GM12874 (cell line): ENCODE data around the gene KAT6B.

ENCODE experiments used
- TF ChIP-seq, protein P1 (sequence below): IDR thresholded peaks from 2 replicates; pipeline ENCODE4 v1.5.1; 2011; ENCODE audit warnings: low read depth, mild to moderate bottlenecking, control low read depth, low read length, moderate library complexity; ENCODE audit not compliant: insufficient read depth

KAT6B gene

GRCh38 chr10:74949843-74950765, 123.7 kb downstream of the KAT6B start:
- TF ChIP-seq, protein P1, sequence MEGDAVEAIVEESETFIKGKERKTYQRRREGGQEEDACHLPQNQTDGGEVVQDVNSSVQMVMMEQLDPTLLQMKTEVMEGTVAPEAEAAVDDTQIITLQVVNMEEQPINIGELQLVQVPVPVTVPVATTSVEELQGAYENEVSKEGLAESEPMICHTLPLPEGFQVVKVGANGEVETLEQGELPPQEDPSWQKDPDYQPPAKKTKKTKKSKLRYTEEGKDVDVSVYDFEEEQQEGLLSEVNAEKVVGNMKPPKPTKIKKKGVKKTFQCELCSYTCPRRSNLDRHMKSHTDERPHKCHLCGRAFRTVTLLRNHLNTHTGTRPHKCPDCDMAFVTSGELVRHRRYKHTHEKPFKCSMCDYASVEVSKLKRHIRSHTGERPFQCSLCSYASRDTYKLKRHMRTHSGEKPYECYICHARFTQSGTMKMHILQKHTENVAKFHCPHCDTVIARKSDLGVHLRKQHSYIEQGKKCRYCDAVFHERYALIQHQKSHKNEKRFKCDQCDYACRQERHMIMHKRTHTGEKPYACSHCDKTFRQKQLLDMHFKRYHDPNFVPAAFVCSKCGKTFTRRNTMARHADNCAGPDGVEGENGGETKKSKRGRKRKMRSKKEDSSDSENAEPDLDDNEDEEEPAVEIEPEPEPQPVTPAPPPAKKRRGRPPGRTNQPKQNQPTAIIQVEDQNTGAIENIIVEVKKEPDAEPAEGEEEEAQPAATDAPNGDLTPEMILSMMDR = no peak

DNA sequence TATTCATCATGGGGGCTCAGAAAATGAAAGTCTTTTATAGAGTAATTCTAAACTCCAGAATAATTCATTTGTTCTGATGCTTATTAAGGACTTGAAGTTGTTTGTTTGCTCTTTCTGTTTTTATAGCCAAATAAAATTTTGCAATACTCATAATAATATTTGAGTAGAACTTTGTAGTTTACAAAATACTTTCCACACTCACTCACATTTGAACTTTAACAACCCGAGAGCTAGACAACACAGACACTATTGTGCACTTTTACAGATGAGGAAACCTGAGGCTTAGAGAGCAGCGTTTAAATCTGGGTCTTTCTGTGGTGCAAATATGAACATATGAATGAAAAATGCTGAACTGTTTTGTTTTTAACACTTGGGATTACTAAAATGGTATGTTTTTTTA, 126.8 kb downstream of the KAT6B start:
- TF ChIP-seq, protein P1 = no peak

- TF ChIP-seq, protein P1 = no peak
These were observed 129.4 kb downstream of the KAT6B start for GRCh38 chr10:74955796-74956195.

- TF ChIP-seq, protein P1 = no peak
These were observed 130.2 kb downstream of the KAT6B start for GRCh38 chr10:74956555-74957111.

DNA sequence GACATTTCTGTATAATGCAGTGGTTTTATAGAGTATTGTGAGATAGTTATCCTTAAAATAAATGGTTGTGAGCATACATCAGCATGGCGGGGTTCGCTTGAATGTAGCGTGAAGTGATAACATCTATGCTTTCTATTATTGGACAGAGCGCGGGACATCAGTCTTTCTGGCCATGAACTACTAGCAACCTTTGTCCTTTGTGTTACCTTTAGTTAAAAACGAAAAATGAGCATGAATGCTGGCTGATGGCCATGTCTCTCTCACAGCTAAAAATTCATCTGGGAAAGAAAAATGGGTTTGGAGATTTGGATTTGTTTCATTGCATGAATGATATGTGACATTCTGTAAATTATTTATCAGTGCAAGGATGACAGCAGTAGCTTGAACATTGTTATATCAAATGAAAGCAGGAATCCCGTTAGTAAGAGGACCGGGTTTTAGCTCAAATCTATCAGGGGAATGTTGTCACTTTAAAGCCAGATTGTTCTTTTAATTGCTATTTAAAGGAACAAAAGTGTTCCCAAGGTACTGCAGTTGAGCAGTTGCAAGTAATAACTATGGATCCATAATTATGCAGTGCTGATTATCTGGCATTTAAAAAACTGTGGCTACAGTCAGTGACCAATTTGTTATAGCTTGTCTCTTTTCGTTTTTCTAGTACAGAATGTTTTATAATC, 131.0 kb downstream of the KAT6B start:
- TF ChIP-seq, protein P1 = no peak

DNA sequence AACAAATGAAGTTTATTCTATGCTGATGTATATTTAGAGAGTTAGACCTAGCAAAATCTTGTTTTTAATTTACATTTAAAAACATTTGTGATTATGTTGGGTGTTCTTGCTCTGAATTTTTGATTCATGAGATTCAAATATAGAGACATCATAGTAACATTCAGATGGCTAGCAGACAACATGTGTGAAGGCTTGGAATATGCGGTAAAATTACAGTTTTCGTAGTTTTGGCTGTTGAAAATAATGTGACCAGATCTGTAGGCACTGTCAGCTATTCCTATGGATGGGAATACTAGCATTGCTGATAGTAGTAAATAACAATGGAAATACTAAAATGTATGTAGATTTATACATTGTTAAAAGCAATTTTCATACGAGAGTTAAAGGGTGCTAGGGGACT, 131.9 kb downstream of the KAT6B start:
- TF ChIP-seq, protein P1 = no peak

DNA sequence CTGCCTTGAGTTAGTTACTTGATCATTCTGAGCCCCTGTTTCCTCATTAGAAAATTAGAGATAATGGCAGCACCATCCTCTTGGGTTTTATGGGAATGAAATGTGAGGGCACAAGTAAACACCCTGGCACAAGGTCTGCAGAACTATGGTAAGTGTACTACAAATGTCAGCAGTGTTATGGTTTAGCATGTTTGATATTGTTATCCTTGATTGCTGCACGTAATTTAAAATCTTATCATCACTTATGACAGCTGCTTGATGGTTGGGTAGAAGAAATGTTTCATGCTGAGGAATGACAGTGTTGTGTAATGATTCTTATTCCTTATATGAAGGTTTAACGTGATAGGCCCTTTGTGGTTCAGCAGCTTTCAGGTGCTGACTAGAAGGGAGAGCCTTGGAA, 134.3 kb downstream of the KAT6B start:
- TF ChIP-seq, protein P1 = no peak
